Measurements from ENCODE around the gene TOMM20L.

GRCh38 chr14:58390830-58391229 is 4.9 kb upstream of the TOMM20L start:
- TF ChIP-seq CTCF (IDR thresholded peaks at IDR 0.05; ENCODE audit: low read length) (no peak), EZH2 (IDR thresholded peaks at IDR 0.05; ENCODE audit: borderline replicate concordance, low read length) (no peak)

All from OCI-LY1 (cell line).